Mesodermal cell (in vitro differentiated cells): Measurements from ENCODE around the gene MADCAM1.

ENCODE experiments used
- H3K27ac ChIP-seq: 2 replicates; pipeline ENCODE4 v1.7.0; 2013; ENCODE audit warnings: mild to moderate bottlenecking, low read depth, low read length, moderate library complexity; ENCODE audit not compliant: severe bottlenecking
- H3K36me3 ChIP-seq: 2 replicates; pipeline ENCODE4 v1.7.1; 2013; ENCODE audit warnings: mild to moderate bottlenecking, low read length, moderate library complexity; ENCODE audit not compliant: control insufficient read depth, insufficient read depth
- H3K4me1 ChIP-seq: one replicate; pipeline ENCODE4 v1.7.1; 2013; ENCODE audit warnings: mild to moderate bottlenecking, low read length; ENCODE audit not compliant: insufficient read depth, control insufficient read depth, poor library complexity, severe bottlenecking
- H3K4me3 ChIP-seq: 2 replicates; pipeline ENCODE4 v1.7.0; 2013; ENCODE audit warnings: low read length, control low read depth, mild to moderate bottlenecking; ENCODE audit not compliant: insufficient read depth, poor library complexity, severe bottlenecking; ENCODE audit errors: extremely low read depth
- H3K9me3 ChIP-seq: 2 replicates; pipeline ENCODE4 v1.7.1; 2013; ENCODE audit warnings: mild to moderate bottlenecking, low read length, moderate library complexity; ENCODE audit not compliant: control insufficient read depth
- WGBS, 2 experiments: methylation state at CpG; one replicate each; pipeline ENCODE4 v1.1.5; 2013; ENCODE audit warnings: missing lambda C conversion rate in 2 of 2; ENCODE audit not compliant: insufficient coverage in 2 of 2; 5-methylcytosine and 5-hydroxymethylcytosine counted together

Gene MADCAM1

GRCh38 chr19:536881-537404 lies 40.7 kb downstream of the MADCAM1 start:
- 93 to 99% methylated on average over 19 to 21 of the region's 26 CpGs for WGBS, 2 experiments

DNA sequence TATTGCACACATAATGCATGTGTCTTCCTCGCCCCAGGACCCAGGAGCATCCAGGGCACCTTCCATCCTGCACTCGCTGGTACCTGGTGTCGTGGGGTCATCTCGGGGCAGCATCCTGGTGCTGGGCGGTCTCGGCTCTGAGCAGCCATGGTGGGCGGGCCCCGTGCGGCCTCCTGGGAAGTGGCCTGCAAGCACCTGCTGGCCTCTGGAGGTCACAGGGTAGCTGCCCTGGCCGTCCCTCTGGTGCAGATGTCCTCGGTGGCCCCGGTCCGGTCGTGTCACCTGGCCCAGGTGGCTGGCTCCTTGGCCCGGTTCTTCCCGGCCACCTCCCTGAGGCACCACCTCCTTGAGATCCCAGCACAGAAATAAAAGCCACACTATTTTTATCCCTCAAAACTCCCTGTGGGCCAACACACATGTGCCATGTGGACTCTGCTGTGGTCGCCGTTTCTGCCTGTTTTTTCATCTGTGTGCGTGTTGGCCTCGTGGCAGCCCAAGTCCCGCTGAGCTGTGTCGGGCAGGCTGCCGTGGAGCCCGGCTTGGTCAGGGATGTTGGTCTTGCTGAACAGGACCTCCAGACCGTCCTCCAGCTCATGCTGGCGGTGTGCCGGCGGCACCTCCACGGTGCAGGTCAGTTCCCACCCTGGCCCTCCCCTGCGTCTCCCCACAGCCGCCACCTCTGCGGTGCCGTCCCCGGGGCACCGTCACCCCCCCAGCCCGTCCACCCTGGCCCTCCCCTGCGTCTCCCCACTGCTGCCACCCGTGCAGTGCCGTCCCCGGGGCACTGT lies 42.5 kb downstream of the MADCAM1 start:
- H3K36me3 ChIP-seq: peaks cover 74% of the 10 kb centered on the region
- WGBS, 2 experiments: 95 to 97% methylated on average over 38 to 40 of the region's 40 CpGs

More at GRCh38 chr19:536881-537404, 40.7 kb downstream of the MADCAM1 start:
- Histone ChIP-seq H3K36me3 (peaks cover 70% of the 10 kb centered on the region), H3K4me3 (no peak overlapping the region), H3K4me1 (peaks cover 11% of the 10 kb centered on the region), H3K27ac (no peak overlapping the region), H3K9me3 (no peaks in the 10 kb centered on the region)

GRCh38 chr19:539429-540030 lies 43.2 kb downstream of the MADCAM1 start:
- Histone ChIP-seq H3K36me3 (peaks cover 68% of the 10 kb centered on the region), H3K4me3 (no peak overlapping the region), H3K4me1 (no peaks in the 10 kb centered on the region), H3K9me3 (no peaks in the 10 kb centered on the region), H3K27ac (no peak overlapping the region)
- WGBS, 2 experiments: 89 to 93% methylated on average over 26 to 28 of the region's 30 CpGs

More for the DNA sequence above, 42.5 kb downstream of the MADCAM1 start:
- H3K4me1 ChIP-seq: peaks cover 4% of the 10 kb centered on the region
- no peak overlapping the region for H3K4me3 ChIP-seq
- no peak overlapping the region for H3K27ac ChIP-seq
- no peaks in the 10 kb centered on the region for H3K9me3 ChIP-seq

DNA sequence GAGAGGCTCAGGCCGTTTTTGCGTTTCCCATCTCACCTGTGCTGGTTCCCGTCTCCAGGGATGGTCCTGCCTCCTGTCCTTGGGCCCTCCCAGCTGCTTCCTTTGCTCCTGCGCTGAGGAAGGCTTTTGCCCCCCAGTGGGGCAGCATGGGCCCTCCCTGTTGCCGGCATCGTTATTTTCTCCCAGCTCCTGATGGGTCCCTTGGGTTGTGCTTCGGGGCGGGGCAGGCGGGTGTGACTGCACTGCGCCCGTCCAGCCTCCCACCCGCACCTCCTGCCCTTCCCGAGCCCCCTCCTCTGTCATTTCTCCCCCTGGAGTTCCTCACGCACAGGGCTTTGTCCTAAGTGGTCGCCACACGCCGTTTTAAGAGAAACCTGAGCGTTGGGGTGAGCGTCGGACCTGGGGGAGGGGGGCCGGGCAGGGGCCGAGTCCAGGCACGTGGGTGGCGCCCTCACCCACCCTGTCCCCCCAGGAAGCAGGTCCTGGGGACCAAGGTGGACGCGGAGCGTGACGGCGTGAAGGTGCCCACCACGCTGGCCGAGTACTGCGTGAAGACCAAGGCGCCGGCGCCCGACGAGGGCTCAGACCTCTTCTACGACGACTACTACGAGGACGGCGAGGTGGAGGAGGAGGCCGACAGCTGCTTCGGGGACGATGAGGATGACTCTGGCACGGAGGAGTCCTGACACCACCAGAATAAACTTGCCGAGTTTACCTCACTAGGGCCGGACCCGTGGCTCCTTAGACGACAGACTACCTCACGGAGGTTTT lies 44.8 kb downstream of the MADCAM1 start:
- H3K36me3 ChIP-seq: peaks cover 57% of the 10 kb centered on the region
- H3K27ac ChIP-seq: no peak overlapping the region
- 94 to 96% methylated on average over 45 to 51 of the region's 51 CpGs for WGBS, 2 experiments
- H3K4me3 ChIP-seq: no peak overlapping the region
- no peaks in the 10 kb centered on the region for H3K4me1 ChIP-seq
- no peaks in the 10 kb centered on the region for H3K9me3 ChIP-seq

GRCh38 chr19:541699-542098 lies 45.4 kb downstream of the MADCAM1 start:
- Histone ChIP-seq H3K4me1 (no peaks in the 10 kb centered on the region), H3K27ac (no peak overlapping the region), H3K4me3 (no peak overlapping the region), H3K36me3 (peaks cover 50% of the 10 kb centered on the region), H3K9me3 (no peaks in the 10 kb centered on the region)
- WGBS, 2 experiments: 95 to 96% methylated on average over 12 to 26 of the region's 26 CpGs

- no peaks in the 10 kb centered on the region for H3K4me1 ChIP-seq
- no peak overlapping the region for H3K27ac ChIP-seq
- H3K36me3 ChIP-seq: peaks cover 45% of the 10 kb centered on the region
- no peak overlapping the region for H3K4me3 ChIP-seq
- no peaks in the 10 kb centered on the region for H3K9me3 ChIP-seq
- 93 to 95% methylated on average over 33 to 34 of the region's 34 CpGs for WGBS, 2 experiments
Observed at GRCh38 chr19:542173-542866, 46.0 kb downstream of the MADCAM1 start.

- WGBS, 2 experiments: 84 to 89% methylated on average over 29 to 30 of the region's 31 CpGs
- Histone ChIP-seq H3K36me3 (peaks cover 30% of the 10 kb centered on the region), H3K4me1 (no peaks in the 10 kb centered on the region), H3K9me3 (no peaks in the 10 kb centered on the region), H3K4me3 (no peak within 1 kb of the TSS), H3K27ac (no peak within 1 kb of the TSS)
Observed at GRCh38 chr19:543910-544608, 47.8 kb downstream of the MADCAM1 start, which contains the start of gene GZMM. Gene GZMM, plus strand, starts transcription at chr19:544053. Its CDS starts 19 bp downstream, at chr19:544072.

DNA sequence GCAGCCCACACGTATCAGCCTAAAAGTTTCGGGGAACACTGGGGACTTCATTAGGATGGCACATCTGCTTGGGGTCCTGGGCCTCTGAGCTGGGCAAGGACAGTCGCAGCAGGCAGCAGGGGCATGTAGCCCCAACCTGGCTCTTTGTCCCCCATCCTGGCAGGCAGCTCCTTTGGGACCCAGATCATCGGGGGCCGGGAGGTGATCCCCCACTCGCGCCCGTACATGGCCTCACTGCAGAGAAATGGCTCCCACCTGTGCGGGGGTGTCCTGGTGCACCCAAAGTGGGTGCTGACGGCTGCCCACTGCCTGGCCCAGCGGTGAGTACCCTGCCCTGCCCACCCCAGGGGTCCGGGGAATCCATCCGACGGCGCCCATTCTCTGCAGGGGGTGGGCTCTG lies 50.8 kb downstream of the MADCAM1 start:
- H3K4me3 ChIP-seq: no peak overlapping the region
- H3K27ac ChIP-seq: no peak overlapping the region
- H3K4me1 ChIP-seq: no peaks in the 10 kb centered on the region
- 87 to 90% methylated on average over 13 to 15 of the region's 15 CpGs for WGBS, 2 experiments
- H3K36me3 ChIP-seq: peaks cover 11% of the 10 kb centered on the region
- no peaks in the 10 kb centered on the region for H3K9me3 ChIP-seq

DNA sequence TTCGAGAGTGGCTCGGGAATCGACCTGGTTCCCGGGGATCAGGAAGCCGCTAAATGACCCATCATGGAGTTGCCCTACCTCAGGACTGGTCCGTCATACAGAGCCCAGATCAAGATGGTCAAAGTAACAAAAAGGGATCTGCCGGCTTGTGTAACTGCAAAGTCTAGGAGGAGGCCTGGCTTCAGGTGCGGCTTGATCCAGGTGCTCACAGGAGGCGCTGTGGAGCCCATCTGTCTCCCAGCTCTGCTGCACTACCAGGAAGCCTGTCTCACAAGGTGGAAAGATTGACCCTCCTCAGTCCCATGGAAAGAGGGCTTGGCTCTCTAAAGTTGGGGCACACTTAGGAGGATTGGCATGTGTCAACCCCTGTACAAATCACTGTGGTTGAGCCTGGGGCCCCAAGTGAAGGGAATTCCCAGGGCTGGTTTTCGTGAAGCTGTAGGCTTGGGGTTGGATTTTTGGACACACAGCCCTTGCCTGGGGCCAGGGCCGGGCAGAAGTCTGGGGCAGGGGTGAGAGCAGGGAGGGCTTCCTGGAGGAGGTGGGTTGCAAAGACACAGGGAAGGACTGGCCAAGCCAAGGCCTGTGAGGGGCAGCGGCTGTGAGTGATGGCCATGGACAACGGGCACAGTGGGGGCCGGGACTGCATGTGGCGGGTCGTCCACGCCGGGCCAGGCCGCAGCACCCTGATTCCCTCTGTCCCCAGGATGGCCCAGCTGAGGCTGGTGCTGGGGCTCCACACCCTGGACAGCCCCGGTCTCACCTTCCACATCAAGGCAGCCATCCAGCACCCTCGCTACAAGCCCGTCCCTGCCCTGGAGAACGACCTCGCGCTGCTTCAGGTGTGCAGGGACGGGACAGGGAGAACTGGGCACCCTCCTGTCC lies 51.8 kb downstream of the MADCAM1 start:
- no peak overlapping the region for H3K27ac ChIP-seq
- H3K4me1 ChIP-seq: no peaks in the 10 kb centered on the region
- peaks cover 3% of the 10 kb centered on the region for H3K36me3 ChIP-seq
- WGBS, 2 experiments: 93 to 95% methylated on average over 19 to 22 of the region's 26 CpGs
- H3K9me3 ChIP-seq: no peaks in the 10 kb centered on the region
- no peak overlapping the region for H3K4me3 ChIP-seq
